ENCODE results near the gene HACD3.

GRCh38 chr15:65533057-65533756, 2.9 kb downstream of the HACD3 start:
- TF ChIP-seq CTCF (conservative IDR thresholded peaks at IDR 0.05; ENCODE audit: low read depth, low read length) (no peak), EZH2 (IDR thresholded peaks at IDR 0.05; ENCODE audit: borderline replicate concordance, low read depth, low read length, poor library complexity, severe bottlenecking) (no peak)
